Ramos (cell line): ENCODE measurements around the gene TMBIM6.

ENCODE experiments used
- in situ Hi-C: fragments of 300-500 bp; cut with MboI; formaldehyde crosslinking; loops from one replicate; pipeline ENCODE4 v1.14.3; 2022; ENCODE audit warnings: low sequenced_read_pairs; ENCODE audit not compliant: unreplicated experiment

Gene TMBIM6

GRCh38 chr12:49794811-49795653 lies 53.7 kb downstream of the TMBIM6 start:
- in situ Hi-C loops: no loop called here

DNA sequence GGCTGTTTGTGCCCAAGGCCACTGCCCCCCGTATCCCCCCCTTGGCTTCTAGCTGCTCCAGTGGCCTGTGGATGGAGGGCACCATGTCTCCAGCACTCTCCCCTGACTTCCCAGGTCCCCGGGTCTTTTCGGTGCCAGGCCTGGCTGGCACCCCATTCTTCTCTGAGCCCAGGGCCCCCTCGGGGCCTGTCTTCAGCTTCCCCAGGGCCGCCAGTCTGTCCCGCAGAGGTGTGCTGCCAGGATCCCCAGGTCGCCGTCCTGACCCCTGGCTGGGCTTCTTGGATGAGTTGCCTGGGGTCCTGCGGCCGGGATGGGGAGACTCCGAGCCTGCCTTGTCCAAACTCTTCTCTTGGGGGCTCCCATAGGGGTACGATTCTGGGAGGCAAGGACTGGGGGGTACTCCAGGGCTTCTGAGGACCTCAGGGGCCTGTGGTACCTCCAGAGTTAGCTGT lies 54.3 kb downstream of the TMBIM6 start:
- in situ Hi-C loops: no loop called here

DNA sequence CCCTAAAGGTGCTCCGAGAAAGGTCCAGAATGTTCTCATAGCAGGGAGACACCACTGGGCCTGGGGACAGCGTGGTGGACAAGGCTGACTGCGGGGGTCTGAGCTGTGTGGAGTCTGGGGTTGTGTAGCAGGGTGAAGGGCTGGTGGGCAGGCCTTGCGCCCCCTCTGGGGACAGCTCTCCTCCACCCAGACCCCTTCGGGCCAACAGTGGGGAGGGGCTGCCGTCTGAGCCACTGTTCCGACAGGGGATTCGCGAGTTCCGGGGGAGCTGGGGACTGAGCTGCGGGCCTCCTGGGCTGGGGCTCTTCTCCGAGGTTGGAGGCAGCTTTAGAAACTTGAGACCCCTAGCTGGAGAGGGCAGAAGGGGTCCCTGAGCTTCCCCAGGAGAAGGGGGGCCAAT lies 54.8 kb downstream of the TMBIM6 start:
- in situ Hi-C loops: no loop called here

DNA sequence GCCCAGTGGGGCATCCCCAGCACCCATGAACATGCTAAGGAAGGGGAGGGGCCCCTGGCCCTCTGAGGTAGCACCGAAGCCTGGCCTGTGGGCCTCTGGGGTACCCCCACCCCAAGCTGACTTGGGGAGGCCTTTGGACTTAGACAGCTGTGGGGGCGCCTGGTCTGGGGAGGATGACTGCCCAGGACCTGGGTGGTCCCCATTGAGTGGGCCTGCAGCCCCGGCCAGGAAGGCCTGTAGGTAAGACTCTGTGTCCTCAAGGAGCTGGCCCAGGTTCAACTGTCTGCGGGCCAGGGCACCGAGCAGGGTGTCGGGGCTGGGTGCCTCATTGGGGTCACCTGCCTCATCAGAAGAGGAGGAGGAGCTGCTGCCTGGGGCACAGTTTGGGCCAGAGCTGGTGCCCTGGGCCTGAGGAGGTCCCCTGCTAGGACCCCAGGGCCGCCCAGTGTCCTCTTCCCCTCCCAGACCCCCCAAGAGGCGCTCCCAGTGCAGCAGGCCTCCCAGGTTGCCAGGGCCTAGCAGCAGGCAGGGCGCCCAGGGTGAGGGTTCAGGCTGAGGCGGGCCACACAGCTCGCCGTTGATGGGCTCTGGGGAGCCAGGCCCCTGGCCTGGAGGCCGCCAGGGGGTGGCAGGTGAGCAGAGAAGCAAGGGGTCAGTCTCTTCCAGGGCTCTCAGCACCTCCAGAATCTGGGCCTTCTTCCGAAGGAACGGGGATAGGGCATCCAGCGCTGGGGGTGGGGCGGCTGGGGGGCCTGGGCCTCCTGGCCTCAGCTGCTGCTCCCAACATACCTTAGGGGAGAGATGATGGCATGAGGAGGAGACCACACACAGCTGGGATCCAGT lies 55.5 kb downstream of the TMBIM6 start:
- in situ Hi-C loops: no loop called here

DNA sequence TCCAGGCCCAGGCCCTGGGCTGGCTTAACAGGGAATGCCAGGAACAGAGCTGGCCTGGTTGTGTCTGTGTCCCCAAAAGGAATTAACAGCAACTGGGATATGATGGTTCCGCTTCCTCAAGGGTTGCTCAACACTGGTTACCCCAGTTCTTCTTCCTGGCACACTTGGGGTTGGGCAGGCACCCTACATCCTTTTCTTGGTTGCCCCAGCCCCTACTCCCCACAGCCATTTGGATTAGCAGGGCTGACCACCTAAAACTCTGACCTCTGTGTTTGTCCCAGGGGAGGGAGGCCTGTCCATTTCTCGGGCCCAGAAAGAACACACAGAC lies 56.1 kb downstream of the TMBIM6 start:
- in situ Hi-C loops: no loop called here

- in situ Hi-C loops: no loop called here
Observed at GRCh38 chr12:49798248-49798647, 56.9 kb downstream of the TMBIM6 start.

DNA sequence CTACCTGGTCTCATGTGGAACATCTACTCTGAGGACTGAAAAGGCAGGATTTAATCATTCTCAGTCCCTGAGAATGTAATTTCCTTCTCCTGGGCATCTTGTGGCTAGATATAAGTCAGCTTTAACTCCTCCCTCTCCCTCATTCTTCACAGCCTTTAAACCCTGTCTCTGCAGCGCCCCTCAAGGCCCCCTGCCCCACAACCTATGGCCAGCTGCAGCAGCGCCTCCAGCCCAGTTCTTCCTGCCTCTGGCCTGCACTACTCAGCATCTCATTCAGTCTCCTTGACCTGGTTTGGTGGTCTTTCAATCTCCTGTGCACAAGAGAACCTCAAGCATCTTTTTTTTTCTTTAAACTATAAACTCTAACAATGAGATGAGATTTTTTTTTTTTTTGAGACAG lies 57.6 kb downstream of the TMBIM6 start:
- in situ Hi-C loops: no loop called here

DNA sequence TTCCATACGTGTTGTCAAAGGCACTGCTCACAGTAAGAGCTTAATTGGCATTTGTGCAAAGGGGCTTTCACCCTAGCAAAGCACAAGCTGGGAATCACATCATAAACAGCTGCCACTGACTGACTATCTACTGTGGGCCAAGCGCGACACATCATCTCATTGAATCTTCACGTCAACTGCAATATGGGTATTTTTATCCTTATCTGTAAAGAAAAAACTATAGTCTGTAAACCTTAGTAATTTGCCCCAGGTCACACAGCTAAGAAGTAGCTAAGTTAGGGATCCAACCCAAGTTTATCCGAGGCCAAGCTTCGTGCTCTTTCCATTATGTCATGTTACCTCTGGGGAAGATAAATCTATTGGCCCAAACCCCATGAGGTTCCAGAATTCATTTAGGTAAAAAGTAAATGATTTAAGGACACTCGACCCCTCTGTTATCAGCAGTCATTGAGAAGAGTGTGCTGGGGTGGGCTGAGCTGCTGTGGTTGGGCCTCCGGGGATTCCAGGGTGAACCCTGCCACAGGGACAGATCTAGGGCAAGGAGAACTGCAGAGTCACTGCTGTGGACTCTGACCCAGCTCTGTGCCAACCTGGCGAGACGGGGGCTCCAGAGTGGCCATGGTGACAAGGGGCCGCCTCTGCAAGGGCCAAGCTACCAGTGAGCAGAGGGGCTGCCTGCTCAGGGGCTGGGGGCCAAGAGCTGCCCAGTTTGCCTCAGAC lies 59.2 kb downstream of the TMBIM6 start:
- in situ Hi-C loops: no loop called here

GRCh38 chr12:49801141-49802063 lies 60.0 kb downstream of the TMBIM6 start:
- in situ Hi-C loops: no loop called here

DNA sequence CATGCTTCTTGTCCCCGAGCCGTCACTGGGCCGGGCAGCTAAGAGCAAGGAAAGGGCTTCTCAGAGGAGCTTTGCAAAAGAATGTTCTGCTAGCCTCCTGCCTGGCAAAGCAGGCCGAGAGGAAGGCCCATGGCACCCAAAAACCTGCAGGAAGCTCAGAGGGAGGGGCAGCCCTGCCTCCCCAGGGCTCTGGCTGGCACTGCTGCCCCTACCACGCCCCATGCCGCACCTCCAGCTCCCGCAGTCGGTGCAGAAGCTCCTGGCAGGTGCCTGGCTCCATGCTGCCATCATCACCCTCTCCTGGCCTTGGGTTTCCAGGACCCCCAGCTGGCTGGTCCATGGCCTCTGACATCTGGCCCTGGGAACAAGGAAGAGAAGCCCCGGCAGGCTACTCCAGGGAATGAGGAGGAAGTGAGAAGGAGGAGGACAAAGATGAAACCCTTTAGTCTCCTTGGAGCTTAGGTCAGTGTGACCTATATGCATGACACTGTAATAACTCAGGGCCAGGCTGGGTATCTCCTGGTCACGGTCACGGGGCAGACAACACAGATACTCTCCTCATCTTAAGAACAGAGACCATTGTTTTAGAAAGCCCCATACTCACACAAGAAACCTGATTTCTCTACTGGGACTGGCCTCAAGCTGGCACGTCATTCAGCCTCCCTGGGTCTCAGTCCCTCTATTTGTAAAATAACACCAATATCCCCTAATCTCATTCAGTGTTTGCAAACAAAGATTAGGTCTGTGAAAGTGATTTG lies 62.5 kb downstream of the TMBIM6 start:
- in situ Hi-C loops: no loop called here

DNA sequence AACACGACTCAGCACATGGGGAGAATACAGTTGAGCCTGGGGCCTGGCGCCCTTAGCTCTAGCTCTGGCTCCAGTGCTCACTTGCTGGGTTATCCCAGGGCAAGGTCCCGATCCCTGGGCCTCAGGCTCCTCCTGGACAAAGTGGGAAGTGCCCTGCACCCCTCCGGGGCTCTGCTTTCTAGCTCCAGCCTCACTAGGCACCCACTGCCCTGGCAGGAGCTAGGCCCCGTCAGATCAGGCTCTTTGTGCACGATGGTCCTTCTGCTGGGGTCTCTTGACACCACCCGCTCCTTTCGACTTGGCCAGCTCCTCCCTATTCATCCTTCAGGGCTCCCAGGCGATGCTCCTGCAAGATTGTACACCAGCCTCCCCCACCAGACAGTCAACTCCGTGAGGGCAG lies 63.5 kb downstream of the TMBIM6 start:
- in situ Hi-C loops: no loop called here

DNA sequence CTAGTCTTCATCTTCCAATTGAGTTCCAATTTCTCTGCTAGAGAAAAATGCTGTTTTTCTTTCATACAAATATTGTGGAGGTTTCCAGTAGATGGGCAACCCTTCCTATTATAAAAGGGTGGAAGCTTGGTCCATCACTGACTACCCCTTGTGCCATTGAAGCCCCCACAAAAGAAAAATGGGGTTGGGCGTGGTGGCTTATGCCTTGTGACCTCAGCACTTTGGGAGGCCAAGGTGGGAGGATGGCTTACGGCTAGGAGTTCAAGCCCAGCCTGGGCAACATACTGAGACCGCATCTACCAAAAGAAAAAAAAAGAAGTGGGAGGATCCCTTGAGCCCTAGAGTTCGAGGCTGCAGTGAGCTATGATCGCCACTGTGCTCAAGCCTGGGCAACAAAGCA lies 64.1 kb downstream of the TMBIM6 start:
- in situ Hi-C loops: no loop called here

DNA sequence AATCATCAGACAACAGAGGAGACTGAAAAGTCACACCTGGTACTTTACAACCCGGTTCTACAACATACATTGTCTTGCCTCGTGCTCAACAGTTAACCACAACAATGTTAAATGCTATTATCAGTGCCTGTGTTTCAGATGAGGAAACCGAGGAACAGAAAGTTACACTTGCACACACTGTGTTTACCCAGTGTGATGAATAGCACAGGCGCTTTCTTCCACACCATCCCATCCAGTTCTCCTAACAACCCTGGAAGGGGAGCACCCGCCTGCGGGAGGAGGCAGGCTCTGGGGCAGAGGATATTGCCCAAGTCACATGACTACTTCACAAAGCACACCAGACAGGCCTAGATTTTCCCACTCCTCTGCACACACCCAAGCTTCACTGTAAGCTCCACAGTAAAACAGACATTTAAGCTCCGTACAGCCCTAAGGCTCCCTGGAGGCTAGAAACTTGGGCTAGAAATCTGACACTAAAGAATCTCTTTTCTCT lies 65.0 kb downstream of the TMBIM6 start:
- in situ Hi-C loops: no loop called here

DNA sequence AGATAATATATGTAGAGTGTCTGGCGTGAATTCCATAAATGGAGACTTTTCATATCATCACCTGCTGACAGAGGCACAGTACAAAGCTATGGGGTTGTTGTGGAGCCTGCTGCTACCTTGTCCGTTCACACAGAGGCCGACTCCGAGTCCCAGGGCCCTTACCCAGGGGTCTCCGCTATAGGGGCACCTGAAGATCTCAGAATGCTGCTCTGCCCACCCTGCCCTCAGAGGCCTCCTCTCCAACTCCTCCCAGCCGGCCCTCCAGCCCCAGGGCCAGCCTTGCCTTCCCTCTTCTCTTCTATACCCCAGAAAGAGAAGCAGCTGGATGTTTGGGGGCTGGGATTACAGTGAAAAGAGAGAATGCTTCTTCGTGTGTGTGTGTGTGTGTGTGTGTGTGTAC lies 65.5 kb downstream of the TMBIM6 start:
- in situ Hi-C loops: no loop called here

DNA sequence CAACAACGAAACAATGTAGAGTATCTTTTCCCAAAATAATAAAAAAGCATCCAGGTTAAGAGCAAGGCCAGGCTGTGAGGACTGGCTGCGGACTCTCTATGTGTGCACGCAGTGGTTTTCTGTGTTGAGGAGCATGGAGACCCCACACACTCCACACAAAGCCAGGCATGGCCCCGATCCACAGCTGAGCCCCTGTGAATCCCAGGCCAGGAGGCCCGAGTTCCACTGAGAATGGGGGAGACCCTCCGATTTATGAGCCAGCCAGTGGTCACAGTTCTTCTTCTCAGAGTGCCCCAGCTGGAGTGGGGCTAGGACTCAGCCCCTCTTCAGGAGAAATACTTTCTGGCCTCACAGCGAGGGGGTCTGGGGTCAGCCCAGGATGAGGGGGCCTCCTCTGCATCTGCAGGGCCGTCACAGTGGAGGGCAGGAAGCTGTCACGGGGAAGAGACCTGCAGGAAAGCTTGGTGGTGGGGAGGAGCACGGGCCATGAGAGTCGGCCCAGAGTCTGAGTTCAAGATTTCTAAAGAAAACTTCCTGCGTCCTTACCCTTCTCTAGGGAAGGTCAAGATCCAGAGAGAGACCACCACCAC lies 66.7 kb downstream of the TMBIM6 start:
- in situ Hi-C loops: no loop called here

DNA sequence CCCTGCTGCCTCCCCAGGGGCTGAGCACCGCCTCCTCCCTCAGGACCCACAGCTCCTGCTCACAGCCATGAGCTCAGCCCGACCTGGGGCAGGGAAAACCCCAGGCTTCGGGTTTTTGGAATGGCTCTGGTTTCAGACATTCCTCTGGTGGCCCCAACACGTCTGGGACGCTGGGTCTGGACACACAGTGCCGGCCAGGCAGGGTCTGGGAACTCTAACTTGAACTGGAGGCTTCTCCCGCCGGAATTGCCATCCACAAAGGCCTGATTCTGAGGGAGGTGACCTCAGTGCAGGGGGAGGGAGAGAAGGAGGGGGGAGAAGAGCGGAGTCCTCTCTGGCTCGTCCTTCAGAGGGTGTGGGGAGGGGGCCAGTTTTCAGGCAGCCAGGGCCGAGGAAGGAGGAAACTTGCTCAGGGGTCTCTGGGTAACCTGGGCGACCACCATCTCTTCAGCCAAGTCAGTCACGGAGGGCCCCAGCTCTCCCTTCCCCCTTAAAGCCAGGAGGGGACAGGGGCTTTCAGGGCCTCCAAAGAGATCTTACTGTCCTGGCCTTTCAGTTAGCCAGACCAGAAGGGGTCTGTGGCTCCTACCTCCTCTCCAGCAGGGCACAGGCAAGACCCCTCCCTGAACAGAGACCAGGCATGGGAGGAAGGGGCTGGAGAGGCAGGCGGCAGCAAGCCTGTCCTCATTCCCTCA lies 67.5 kb downstream of the TMBIM6 start:
- in situ Hi-C loops: no loop called here

DNA sequence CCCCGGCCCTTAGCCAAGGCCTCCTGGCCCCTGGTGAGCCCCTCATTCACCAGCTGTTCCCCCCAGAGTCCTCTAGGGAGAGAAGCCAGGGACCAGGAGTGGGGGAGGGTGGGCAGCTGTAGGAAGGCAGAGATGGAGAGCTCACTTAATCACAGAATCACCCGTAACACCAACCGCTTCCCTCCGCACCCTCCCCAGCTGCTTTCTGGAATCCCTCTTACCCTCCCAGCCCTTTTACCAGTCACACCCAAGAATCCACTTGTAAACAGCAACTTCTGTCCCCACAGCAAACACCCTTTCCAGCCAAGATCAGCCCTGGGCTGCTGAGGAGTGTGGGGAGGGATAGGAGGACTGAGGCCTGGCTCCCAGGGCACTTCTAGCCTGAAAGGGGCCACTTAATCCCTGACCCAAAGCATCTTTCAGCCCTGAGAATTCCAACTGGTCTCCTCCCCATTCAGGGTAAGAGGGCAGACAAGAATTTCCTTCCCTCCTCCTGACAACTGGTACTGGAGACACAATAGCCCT lies 68.1 kb downstream of the TMBIM6 start:
- in situ Hi-C loops: no loop called here

GRCh38 chr12:49809906-49810389 lies 68.6 kb downstream of the TMBIM6 start:
- in situ Hi-C loops: no loop called here
